Uterus (tissue), 2 donors: ENCODE results near the gene SF1.

Source experiments
- CTCF ChIP-seq, 4 experiments: fragments of 200-600 bp in 2 of 4; fragments of 450-650 bp in 2 of 4; sonication (generic) in 2 of 4; IDR thresholded peaks; one replicate each; pipeline ENCODE4 v1.5.1; 2016 to 2019; ENCODE audit warnings: antibody characterized with exemption in 4 of 4, mild to moderate bottlenecking in 2 of 4, moderate library complexity in 1 of 4
- POLR2A ChIP-seq, 2 donors: fragments of 450-650 bp; IDR thresholded peaks; one replicate each; pipeline ENCODE4 v1.6.1; 2016; ENCODE audit warnings: antibody characterized with exemption in 2 of 2, mild to moderate bottlenecking in 1 of 2, moderate library complexity in 1 of 2

GRCh38 chr11:64718084-64718779, 60.1 kb downstream of the SF1 start:
- TF ChIP-seq CTCF (IDR thresholded peaks at IDR 0.05) (no peak), POLR2A (IDR thresholded peaks at IDR 0.05) (no peak)
